HEK293 (cell line): ENCODE results near the gene KIF19.

Experiments used
- CTCF ChIA-PET: fragments of 350-600 bp; formaldehyde crosslinking; extraction: SDS; loops from one replicate; lab custom pipeline; 2021; ENCODE audit warnings: antibody characterized with exemption; lab: Yijun Ruan, JAX
- POLR2A ChIA-PET: fragments of 300-600 bp; formaldehyde crosslinking; extraction: SDS; loops from one replicate; lab custom pipeline; 2020; ENCODE audit warnings: antibody characterized with exemption, inconsistent platforms; lab: Yijun Ruan, JAX
- H3K27ac ChIP-seq: fragments of 200-500 bp; sonication (Bioruptor generic); 2 replicates; pipeline ENCODE4 v1.5.1; 2014; ENCODE audit warnings: low read depth, low read length, control low read depth, inconsistent platforms; ENCODE audit errors: extremely low read depth
- H3K36me3 ChIP-seq, 2 experiments: fragments of 200-500 bp in 1 of 2; sonication (Bioruptor generic) in 1 of 2; 1 replicate in 1 of 2; 2 replicates in 1 of 2; pipeline ENCODE4 v1.5.1; 2014 to 2017; ENCODE audit warnings: inconsistent platforms in 2 of 2, low read length in 2 of 2; ENCODE audit not compliant: control insufficient read depth in 2 of 2, insufficient read depth in 1 of 2
- H3K4me1 ChIP-seq: fragments of 200-500 bp; sonication (Bioruptor generic); 2 replicates; pipeline ENCODE4 v1.5.1; 2014; ENCODE audit warnings: mild to moderate bottlenecking, low read length, inconsistent platforms; ENCODE audit not compliant: control insufficient read depth, insufficient read depth
- H3K4me3 ChIP-seq: 2 replicates; pipeline ENCODE4 v1.5.1; 2011; ENCODE audit warnings: low read depth, mild to moderate bottlenecking, control low read depth, low read length, moderate library complexity
- H3K9me3 ChIP-seq: fragments of 200-500 bp; sonication (Bioruptor generic); 2 replicates; pipeline ENCODE4 v1.5.1; 2014; ENCODE audit warnings: low read depth, low read length, inconsistent platforms; ENCODE audit not compliant: control insufficient read depth, insufficient read depth
- GLIS1 ChIP-seq: fragments of 450-650 bp; formaldehyde crosslinking; IDR thresholded peaks from 2 replicates; pipeline ENCODE4 v1.5.1; 2016; ENCODE audit warnings: missing biosample characterization, missing genetic modification characterization
- SCRT2 ChIP-seq: fragments of 450-650 bp; formaldehyde crosslinking; IDR thresholded peaks from 2 replicates; pipeline ENCODE4 v1.5.1; 2016; ENCODE audit warnings: missing biosample characterization, missing genetic modification characterization
- ZBTB6 ChIP-seq: fragments of 450-650 bp; formaldehyde crosslinking; IDR thresholded peaks from 2 replicates; pipeline ENCODE4 v1.5.1; 2017; ENCODE audit warnings: missing biosample characterization, missing genetic modification characterization
- ZBTB8A ChIP-seq: fragments of 450-650 bp; formaldehyde crosslinking; IDR thresholded peaks from 2 replicates; pipeline ENCODE4 v1.5.1; 2016; ENCODE audit warnings: missing biosample characterization, missing genetic modification characterization
- ZFHX2 ChIP-seq: fragments of 450-650 bp; formaldehyde crosslinking; conservative IDR thresholded peaks from 2 replicates; pipeline ENCODE4 v1.5.1; 2016; ENCODE audit warnings: missing biosample characterization, missing genetic modification characterization
- ZIC2 ChIP-seq: fragments of 450-650 bp; formaldehyde crosslinking; IDR thresholded peaks from 2 replicates; pipeline ENCODE4 v1.5.1; 2016; ENCODE audit warnings: missing biosample characterization, missing genetic modification characterization
- ZNF184 ChIP-seq: fragments of 450-650 bp; IDR thresholded peaks from 2 replicates; pipeline ENCODE4 v1.5.1; 2018; ENCODE audit warnings: missing biosample characterization, mild to moderate bottlenecking, missing genetic modification characterization
- ZNF274 ChIP-seq, 2 experiments: fragments of 200-500 bp in 1 of 2; fragments of 450-650 bp in 1 of 2; sonication (Bioruptor generic) in 1 of 2; formaldehyde crosslinking in 1 of 2; IDR thresholded peaks; 2 replicates each; pipeline versions ENCODE4 v1.5.1 to v1.6.1; 2014 to 2016; ENCODE audit warnings: borderline replicate concordance in 1 of 2, inconsistent platforms in 1 of 2, low read length in 1 of 2, missing biosample characterization in 1 of 2, missing genetic modification characterization in 1 of 2
- ZNF302 ChIP-seq: fragments of 450-650 bp; formaldehyde crosslinking; IDR thresholded peaks from 2 replicates; pipeline ENCODE4 v1.5.1; 2016; ENCODE audit warnings: missing biosample characterization, missing genetic modification characterization, low read depth
- ZNF311 ChIP-seq: fragments of 450-650 bp; formaldehyde crosslinking; IDR thresholded peaks from 2 replicates; pipeline ENCODE4 v1.5.1; 2017; ENCODE audit warnings: missing biosample characterization, missing genetic modification characterization, borderline replicate concordance
- ZNF426 ChIP-seq: fragments of 450-650 bp; formaldehyde crosslinking; IDR thresholded peaks from 2 replicates; pipeline ENCODE4 v1.5.1; 2017; ENCODE audit warnings: missing biosample characterization, missing genetic modification characterization, mild to moderate bottlenecking, inconsistent platforms, moderate library complexity
- ZNF555 ChIP-seq: fragments of 450-650 bp; formaldehyde crosslinking; conservative IDR thresholded peaks from 2 replicates; pipeline ENCODE4 v1.5.1; 2017; ENCODE audit warnings: missing biosample characterization, mild to moderate bottlenecking, missing genetic modification characterization, inconsistent platforms
- ZNF558 ChIP-seq: fragments of 450-650 bp; formaldehyde crosslinking; IDR thresholded peaks from 2 replicates; pipeline ENCODE4 v1.5.1; 2016; ENCODE audit warnings: missing biosample characterization, missing genetic modification characterization
- ZNF585B ChIP-seq: fragments of 450-650 bp; formaldehyde crosslinking; IDR thresholded peaks from 2 replicates; pipeline ENCODE4 v1.5.1; 2016; ENCODE audit warnings: missing biosample characterization, missing genetic modification characterization
- ZNF654 ChIP-seq: fragments of 450-650 bp; formaldehyde crosslinking; IDR thresholded peaks from 2 replicates; pipeline ENCODE4 v1.5.1; 2016; ENCODE audit warnings: low read depth, missing biosample characterization, missing genetic modification characterization
- ZNF670 ChIP-seq: fragments of 450-650 bp; formaldehyde crosslinking; IDR thresholded peaks from 2 replicates; pipeline ENCODE4 v1.5.1; 2016; ENCODE audit warnings: missing biosample characterization, missing genetic modification characterization, low read depth
- ZNF791 ChIP-seq: fragments of 450-650 bp; formaldehyde crosslinking; IDR thresholded peaks from 2 replicates; pipeline ENCODE4 v1.5.1; 2016; ENCODE audit warnings: missing biosample characterization, missing genetic modification characterization
- ZNF843 ChIP-seq: fragments of 450-650 bp; formaldehyde crosslinking; IDR thresholded peaks from 2 replicates; pipeline ENCODE4 v1.5.1; 2016; ENCODE audit warnings: missing biosample characterization, missing genetic modification characterization
- TF ChIP-seq, protein P1 (sequence below): fragments of 450-650 bp; formaldehyde crosslinking; IDR thresholded peaks from 2 replicates; pipeline ENCODE4 v1.5.1; 2016; ENCODE audit warnings: missing biosample characterization, missing genetic modification characterization, low read depth
- TF ChIP-seq, protein P2 (sequence below): fragments of 450-650 bp; formaldehyde crosslinking; IDR thresholded peaks from 2 replicates; pipeline ENCODE4 v1.5.1; 2017; ENCODE audit warnings: missing biosample characterization, missing genetic modification characterization
- TF ChIP-seq, protein P3 (sequence below): fragments of 450-650 bp; formaldehyde crosslinking; conservative IDR thresholded peaks from 2 replicates; pipeline ENCODE4 v1.5.1; 2016; ENCODE audit warnings: low read depth, missing biosample characterization, missing genetic modification characterization

KIF19 gene

DNA sequence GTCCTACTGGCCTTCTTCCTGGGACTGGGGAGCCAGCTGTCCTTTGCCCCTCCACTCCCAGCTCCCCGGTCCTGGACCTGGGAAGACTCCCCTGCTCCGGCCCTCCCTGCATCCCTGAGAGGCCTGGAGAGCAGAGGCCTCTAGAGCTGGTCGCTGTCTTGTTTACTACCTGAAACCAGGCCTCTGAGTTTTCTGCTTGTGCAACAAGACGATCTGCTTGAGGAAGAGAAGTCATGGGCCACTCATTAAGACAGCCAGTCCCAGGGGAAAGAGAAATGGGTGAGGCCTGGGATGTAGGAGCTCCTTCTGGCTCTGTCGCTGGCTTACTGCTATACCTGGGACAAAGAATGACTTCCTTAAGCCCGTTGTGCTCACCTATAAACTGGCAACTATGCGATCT, 76.0 kb downstream of the KIF19 start (continued):
- TF ChIP-seq ZNF585B (tag by site-specific recombination) = no peak

DNA sequence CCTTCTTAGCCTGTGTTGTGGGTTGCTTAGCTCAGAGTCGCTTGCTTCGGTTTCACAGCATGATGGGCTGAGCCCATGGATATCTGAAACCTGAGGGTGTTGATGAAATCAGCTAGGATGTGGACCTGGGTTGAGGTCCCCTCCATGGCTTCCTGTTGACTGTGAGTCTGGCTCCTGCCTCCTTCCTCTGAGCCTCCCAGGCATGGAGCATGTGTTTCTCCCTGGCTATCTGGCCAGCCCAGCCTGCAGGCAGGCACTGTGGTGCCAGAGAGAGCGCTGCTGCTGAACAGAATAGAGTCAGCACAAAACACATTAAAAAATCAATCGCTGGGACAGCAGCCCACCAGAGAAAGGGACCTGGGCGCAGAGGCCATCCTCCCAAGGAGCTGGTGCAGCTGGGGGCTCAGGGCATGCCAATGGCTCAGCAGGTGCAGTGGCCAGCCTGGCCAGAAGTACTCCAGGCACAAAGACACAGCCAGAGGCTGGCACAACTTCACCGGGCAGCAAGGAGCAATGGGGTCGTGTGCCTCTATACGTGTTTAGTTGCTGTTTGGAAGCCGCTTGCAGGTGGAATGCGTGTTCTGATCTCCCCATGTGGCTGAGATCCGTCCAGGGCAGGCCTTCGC, 77.6 kb downstream of the KIF19 start:
- Histone ChIP-seq H3K36me3 (no peaks in the 10 kb centered on the region), H3K4me3 (no peak overlapping the region), H3K4me1 (no peaks in the 10 kb centered on the region), H3K9me3 (no peaks in the 10 kb centered on the region), H3K27ac (no peak overlapping the region)
- ChIA-PET CTCF (interaction anchor here (0.6 to 9.1 kb wide), 4 partner anchors 15 to 203 kb away, joined by 5 to 61 read pairs (median 6); no protein-coding TSS in a partner anchor), POLR2A (no interaction called here)
- no peak for TF ChIP-seq ZNF843 (tag by site-specific recombination)
- TF ChIP-seq ZNF184 = no peak
- TF ChIP-seq ZNF426 = no peak
- TF ChIP-seq ZNF274 (IDR thresholded peaks at IDR 0.05; ENCODE audit: low read length) = no peak
- no peak for TF ChIP-seq ZNF274 (tag by site-specific recombination; IDR thresholded peaks at IDR 0.05; ENCODE audit: borderline replicate concordance)
- TF ChIP-seq, protein P1, sequence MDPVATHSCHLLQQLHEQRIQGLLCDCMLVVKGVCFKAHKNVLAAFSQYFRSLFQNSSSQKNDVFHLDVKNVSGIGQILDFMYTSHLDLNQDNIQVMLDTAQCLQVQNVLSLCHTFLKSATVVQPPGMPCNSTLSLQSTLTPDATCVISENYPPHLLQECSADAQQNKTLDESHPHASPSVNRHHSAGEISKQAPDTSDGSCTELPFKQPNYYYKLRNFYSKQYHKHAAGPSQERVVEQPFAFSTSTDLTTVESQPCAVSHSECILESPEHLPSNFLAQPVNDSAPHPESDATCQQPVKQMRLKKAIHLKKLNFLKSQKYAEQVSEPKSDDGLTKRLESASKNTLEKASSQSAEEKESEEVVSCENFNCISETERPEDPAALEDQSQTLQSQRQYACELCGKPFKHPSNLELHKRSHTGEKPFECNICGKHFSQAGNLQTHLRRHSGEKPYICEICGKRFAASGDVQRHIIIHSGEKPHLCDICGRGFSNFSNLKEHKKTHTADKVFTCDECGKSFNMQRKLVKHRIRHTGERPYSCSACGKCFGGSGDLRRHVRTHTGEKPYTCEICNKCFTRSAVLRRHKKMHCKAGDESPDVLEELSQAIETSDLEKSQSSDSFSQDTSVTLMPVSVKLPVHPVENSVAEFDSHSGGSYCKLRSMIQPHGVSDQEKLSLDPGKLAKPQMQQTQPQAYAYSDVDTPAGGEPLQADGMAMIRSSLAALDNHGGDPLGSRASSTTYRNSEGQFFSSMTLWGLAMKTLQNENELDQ (tag by site-specific recombination) = no peak
- TF ChIP-seq, protein P2, sequence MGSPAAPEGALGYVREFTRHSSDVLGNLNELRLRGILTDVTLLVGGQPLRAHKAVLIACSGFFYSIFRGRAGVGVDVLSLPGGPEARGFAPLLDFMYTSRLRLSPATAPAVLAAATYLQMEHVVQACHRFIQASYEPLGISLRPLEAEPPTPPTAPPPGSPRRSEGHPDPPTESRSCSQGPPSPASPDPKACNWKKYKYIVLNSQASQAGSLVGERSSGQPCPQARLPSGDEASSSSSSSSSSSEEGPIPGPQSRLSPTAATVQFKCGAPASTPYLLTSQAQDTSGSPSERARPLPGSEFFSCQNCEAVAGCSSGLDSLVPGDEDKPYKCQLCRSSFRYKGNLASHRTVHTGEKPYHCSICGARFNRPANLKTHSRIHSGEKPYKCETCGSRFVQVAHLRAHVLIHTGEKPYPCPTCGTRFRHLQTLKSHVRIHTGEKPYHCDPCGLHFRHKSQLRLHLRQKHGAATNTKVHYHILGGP (tag by site-specific recombination) = no peak
- TF ChIP-seq ZBTB6 (tag by site-specific recombination) = no peak
- no peak for TF ChIP-seq ZBTB8A (tag by site-specific recombination)
- TF ChIP-seq ZNF555 (tag by site-specific recombination) = no peak
- TF ChIP-seq, protein P3, sequence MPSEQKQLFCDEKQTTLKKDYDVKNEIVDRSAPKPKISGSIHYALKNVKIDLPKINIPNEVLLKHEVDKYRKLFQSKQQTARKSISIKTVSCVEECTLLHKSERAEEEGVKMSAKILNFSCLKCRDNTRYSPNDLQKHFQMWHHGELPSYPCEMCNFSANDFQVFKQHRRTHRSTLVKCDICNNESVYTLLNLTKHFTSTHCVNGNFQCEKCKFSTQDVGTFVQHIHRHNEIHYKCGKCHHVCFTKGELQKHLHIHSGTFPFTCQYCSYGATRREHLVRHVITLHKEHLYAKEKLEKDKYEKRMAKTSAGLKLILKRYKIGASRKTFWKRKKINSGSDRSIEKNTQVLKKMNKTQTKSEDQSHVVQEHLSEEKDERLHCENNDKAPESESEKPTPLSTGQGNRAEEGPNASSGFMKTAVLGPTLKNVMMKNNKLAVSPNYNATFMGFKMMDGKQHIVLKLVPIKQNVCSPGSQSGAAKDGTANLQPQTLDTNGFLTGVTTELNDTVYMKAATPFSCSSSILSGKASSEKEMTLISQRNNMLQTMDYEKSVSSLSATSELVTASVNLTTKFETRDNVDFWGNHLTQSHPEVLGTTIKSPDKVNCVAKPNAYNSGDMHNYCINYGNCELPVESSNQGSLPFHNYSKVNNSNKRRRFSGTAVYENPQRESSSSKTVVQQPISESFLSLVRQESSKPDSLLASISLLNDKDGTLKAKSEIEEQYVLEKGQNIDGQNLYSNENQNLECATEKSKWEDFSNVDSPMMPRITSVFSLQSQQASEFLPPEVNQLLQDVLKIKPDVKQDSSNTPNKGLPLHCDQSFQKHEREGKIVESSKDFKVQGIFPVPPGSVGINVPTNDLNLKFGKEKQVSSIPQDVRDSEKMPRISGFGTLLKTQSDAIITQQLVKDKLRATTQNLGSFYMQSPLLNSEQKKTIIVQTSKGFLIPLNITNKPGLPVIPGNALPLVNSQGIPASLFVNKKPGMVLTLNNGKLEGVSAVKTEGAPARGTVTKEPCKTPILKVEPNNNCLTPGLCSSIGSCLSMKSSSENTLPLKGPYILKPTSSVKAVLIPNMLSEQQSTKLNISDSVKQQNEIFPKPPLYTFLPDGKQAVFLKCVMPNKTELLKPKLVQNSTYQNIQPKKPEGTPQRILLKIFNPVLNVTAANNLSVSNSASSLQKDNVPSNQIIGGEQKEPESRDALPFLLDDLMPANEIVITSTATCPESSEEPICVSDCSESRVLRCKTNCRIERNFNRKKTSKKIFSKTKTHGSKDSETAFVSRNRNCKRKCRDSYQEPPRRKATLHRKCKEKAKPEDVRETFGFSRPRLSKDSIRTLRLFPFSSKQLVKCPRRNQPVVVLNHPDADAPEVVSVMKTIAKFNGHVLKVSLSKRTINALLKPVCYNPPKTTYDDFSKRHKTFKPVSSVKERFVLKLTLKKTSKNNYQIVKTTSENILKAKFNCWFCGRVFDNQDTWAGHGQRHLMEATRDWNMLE (tag by site-specific recombination) = no peak
- no peak for TF ChIP-seq GLIS1 (tag by site-specific recombination)
- no peak for TF ChIP-seq ZNF791 (tag by site-specific recombination)
- TF ChIP-seq ZFHX2 = no peak
- no peak for TF ChIP-seq ZIC2 (tag by site-specific recombination)
- TF ChIP-seq ZNF654 (tag by site-specific recombination) = no peak
- TF ChIP-seq ZNF670 (tag by site-specific recombination) = no peak
- no peak for TF ChIP-seq SCRT2 (tag by site-specific recombination)
- TF ChIP-seq ZNF302 (tag by site-specific recombination) = no peak
- TF ChIP-seq ZNF558 = no peak
- TF ChIP-seq ZNF311 (tag by site-specific recombination) = no peak
